Eye (tissue), 1 donor: ENCODE results near the gene AHNAK2.

ENCODE experiments used
- DNase-seq: peaks from one replicate; pipeline ENCODE4 v3.0.0-alpha.2; 2015

AHNAK2 gene

GRCh38 chr14:104984056-104984894 is 6.1 kb upstream of the AHNAK2 start:
- no peak for DNase-seq

- DNase-seq: no peak
These were observed 5.1 kb upstream of the AHNAK2 start for GRCh38 chr14:104983231-104983721.

- DNase-seq: no peak
These were observed 4.5 kb upstream of the AHNAK2 start for GRCh38 chr14:104982548-104983230.

GRCh38 chr14:104981699-104982541 is 3.7 kb upstream of the AHNAK2 start:
- DNase-seq: no peak

GRCh38 chr14:104980611-104981531 is 2.7 kb upstream of the AHNAK2 start:
- DNase-seq: no peak

- DNase-seq: no peak
These were observed 1.8 kb upstream of the AHNAK2 start for GRCh38 chr14:104979758-104980610.

- DNase-seq: no peak
These were observed 845 bp upstream of the AHNAK2 start for GRCh38 chr14:104978746-104979691.

GRCh38 chr14:104977008-104977680 is 1.0 kb downstream of the AHNAK2 start:
- no peak for DNase-seq

GRCh38 chr14:104976198-104977007 is 1.8 kb downstream of the AHNAK2 start:
- DNase-seq: peak; percentile 83

- DNase-seq: no peak
These were observed 2.5 kb downstream of the AHNAK2 start for GRCh38 chr14:104975481-104976197.

GRCh38 chr14:104974665-104975390 is 3.3 kb downstream of the AHNAK2 start:
- no peak for DNase-seq

- DNase-seq: no peak
These were observed 4.0 kb downstream of the AHNAK2 start for GRCh38 chr14:104974146-104974541.

GRCh38 chr14:104973385-104974145 is 4.6 kb downstream of the AHNAK2 start:
- peak; percentile 68 for DNase-seq

GRCh38 chr14:104973135-104973384 is 5.1 kb downstream of the AHNAK2 start:
- no peak for DNase-seq

- DNase-seq: no peak
These were observed 5.7 kb downstream of the AHNAK2 start for GRCh38 chr14:104972301-104973134.
